HepG2 (cell line): ENCODE measurements around the gene CENATAC. TPM values are rescaled to one million over a fixed set of nuclear protein-coding genes. Genes with fewer than 3 reads are reported as not detected.
A peak's percentile ranks its signal among the peaks of the same experiment; 100 is the strongest.

Experiments
- EEA1 ChIP-seq: sonication (generic); formaldehyde crosslinking; IDR thresholded peaks from 2 replicates; pipeline ENCODE4 v1.5.1; 2020; ENCODE audit warnings: mild to moderate bottlenecking, missing genetic modification reagents, borderline replicate concordance
- ERF ChIP-seq: IDR thresholded peaks from 2 replicates; pipeline ENCODE4 v1.6.1; 2018; ENCODE audit warnings: missing biosample characterization, missing genetic modification reagents
- POLR2AphosphoS5 ChIP-seq: IDR thresholded peaks from 2 replicates; pipeline ENCODE4 v1.6.1; 2012; ENCODE audit warnings: low read depth, low read length
- SAP130 ChIP-seq: IDR thresholded peaks from 2 replicates; pipeline ENCODE4 v1.6.1; 2016; ENCODE audit warnings: low read depth
- SNAPC2 ChIP-seq: sonication (generic); formaldehyde crosslinking; IDR thresholded peaks from 2 replicates; pipeline ENCODE4 v1.8.1; 2022; ENCODE audit warnings: mild to moderate bottlenecking, missing genetic modification reagents
- ZNF747 ChIP-seq: sonication (generic); formaldehyde crosslinking; IDR thresholded peaks from 2 replicates; pipeline ENCODE4 v1.8.1; 2023; ENCODE audit warnings: missing genetic modification reagents, mild to moderate bottlenecking, borderline replicate concordance
- polyA plus RNA-seq, 8 experiments: library from polyadenylated mRNA; depleted of rRNA in 3 of 8; stranded (reverse) in 7 of 8; unstranded in 1 of 8; fragments of >200 nt; fragmentation: Illumina TruSeq in 4 of 8; extraction: Trizol in 4 of 8; gene quantifications; 2 replicates each; pipeline versions ENCODE4 v1.2.1 to v1.2.3, GENCODE V29; 2011 to 2016; ENCODE audit warnings: low read depth in 4 of 8, missing spikeins in 1 of 8, mixed read lengths in 1 of 8; ENCODE audit not compliant: insufficient read depth in 1 of 8
- total RNA-seq, 5 experiments: library from RNA; depleted of rRNA; stranded (reverse); fragments of >200 nt; fragmentation: Illumina TruSeq; extraction: Trizol; gene quantifications; 2 replicates each; pipeline ENCODE4 v1.2.3, GENCODE V29; 2016; ENCODE audit warnings: low read depth in 1 of 5
- TF ChIP-seq, protein P1 (sequence below): sonication (generic); formaldehyde crosslinking; IDR thresholded peaks from 2 replicates; pipeline ENCODE4 v1.4.0; 2020; ENCODE audit warnings: missing genetic modification reagents, borderline replicate concordance
- TF ChIP-seq, protein P2 (sequence below): sonication (generic); formaldehyde crosslinking; IDR thresholded peaks from 2 replicates; pipeline ENCODE4 v1.4.0; 2020; ENCODE audit warnings: missing genetic modification reagents, mild to moderate bottlenecking, borderline replicate concordance
- TF ChIP-seq, protein P3 (sequence below): sonication (generic); formaldehyde crosslinking; IDR thresholded peaks from 2 replicates; pipeline ENCODE4 v1.5.1; 2020; ENCODE audit warnings: mild to moderate bottlenecking, missing genetic modification reagents, moderate library complexity
- TF ChIP-seq, protein P4 (sequence below): sonication (generic); formaldehyde crosslinking; IDR thresholded peaks from 2 replicates; pipeline ENCODE4 v1.8.0; 2022; ENCODE audit warnings: mild to moderate bottlenecking, missing genetic modification reagents, moderate library complexity
- TF ChIP-seq, protein P5 (sequence below): sonication (generic); formaldehyde crosslinking; IDR thresholded peaks from 2 replicates; pipeline ENCODE4 v1.4.0; 2020; ENCODE audit warnings: missing genetic modification reagents

CENATAC gene
- total and polyA plus RNA-seq, 2 of the 13 experiments (the other 11 are each of a cell fraction or from before 2014, with no cell fraction given), result 21.7 to 25.0 TPM

DNA sequence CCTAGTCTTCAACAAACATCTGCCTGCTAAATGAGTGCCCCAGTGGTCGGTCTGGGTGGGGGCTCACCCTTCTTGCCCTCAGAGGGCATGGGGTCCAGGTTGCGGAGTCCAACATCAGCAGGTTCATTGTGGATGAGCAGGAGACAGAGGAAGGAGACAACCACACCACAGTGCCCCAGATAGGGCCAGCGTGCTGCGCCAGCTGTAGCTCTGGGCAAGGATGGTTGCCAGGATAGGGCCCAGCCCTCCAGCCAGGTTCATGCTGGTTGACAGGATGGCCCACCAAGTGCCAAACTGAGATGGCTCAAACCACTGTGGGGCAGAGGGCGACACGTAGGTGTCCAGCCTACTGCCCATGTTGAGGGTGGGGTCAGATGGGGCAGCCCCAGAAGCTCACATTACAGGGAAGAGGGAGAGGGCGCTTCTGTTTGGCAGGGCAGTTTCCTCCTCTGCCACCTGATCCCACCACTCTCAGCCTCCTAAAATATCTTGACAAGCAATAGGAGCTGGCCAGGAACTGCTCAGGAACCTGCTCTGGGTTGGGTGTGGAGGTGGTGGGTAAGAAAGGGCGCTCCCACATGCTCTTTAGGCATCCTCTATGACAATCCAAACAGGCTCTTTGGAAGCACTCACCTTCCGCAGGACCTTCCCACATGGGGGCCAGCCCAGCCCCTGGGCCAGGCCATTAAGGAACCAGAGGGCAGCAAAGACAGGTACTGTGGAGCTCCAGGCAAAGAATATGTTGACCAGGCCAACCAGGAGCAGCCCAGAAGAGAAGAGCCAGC lies 29.8 kb downstream of the CENATAC start (continued):
- TF ChIP-seq, protein P1, sequence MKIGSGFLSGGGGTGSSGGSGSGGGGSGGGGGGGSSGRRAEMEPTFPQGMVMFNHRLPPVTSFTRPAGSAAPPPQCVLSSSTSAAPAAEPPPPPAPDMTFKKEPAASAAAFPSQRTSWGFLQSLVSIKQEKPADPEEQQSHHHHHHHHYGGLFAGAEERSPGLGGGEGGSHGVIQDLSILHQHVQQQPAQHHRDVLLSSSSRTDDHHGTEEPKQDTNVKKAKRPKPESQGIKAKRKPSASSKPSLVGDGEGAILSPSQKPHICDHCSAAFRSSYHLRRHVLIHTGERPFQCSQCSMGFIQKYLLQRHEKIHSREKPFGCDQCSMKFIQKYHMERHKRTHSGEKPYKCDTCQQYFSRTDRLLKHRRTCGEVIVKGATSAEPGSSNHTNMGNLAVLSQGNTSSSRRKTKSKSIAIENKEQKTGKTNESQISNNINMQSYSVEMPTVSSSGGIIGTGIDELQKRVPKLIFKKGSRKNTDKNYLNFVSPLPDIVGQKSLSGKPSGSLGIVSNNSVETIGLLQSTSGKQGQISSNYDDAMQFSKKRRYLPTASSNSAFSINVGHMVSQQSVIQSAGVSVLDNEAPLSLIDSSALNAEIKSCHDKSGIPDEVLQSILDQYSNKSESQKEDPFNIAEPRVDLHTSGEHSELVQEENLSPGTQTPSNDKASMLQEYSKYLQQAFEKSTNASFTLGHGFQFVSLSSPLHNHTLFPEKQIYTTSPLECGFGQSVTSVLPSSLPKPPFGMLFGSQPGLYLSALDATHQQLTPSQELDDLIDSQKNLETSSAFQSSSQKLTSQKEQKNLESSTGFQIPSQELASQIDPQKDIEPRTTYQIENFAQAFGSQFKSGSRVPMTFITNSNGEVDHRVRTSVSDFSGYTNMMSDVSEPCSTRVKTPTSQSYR (CRISPR knock-in tag), result no peak
- TF ChIP-seq SAP130 (CRISPR knock-in tag), result no peak
- TF ChIP-seq EEA1 (CRISPR knock-in tag), result 0 out of 2 replicates have a peak, but pooled peaks have one; percentile 34
- no peak for TF ChIP-seq ERF (CRISPR knock-in tag)
- TF ChIP-seq, protein P2, sequence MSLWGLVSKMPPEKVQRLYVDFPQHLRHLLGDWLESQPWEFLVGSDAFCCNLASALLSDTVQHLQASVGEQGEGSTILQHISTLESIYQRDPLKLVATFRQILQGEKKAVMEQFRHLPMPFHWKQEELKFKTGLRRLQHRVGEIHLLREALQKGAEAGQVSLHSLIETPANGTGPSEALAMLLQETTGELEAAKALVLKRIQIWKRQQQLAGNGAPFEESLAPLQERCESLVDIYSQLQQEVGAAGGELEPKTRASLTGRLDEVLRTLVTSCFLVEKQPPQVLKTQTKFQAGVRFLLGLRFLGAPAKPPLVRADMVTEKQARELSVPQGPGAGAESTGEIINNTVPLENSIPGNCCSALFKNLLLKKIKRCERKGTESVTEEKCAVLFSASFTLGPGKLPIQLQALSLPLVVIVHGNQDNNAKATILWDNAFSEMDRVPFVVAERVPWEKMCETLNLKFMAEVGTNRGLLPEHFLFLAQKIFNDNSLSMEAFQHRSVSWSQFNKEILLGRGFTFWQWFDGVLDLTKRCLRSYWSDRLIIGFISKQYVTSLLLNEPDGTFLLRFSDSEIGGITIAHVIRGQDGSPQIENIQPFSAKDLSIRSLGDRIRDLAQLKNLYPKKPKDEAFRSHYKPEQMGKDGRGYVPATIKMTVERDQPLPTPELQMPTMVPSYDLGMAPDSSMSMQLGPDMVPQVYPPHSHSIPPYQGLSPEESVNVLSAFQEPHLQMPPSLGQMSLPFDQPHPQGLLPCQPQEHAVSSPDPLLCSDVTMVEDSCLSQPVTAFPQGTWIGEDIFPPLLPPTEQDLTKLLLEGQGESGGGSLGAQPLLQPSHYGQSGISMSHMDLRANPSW (CRISPR knock-in tag), result no peak
- TF ChIP-seq, protein P3, sequence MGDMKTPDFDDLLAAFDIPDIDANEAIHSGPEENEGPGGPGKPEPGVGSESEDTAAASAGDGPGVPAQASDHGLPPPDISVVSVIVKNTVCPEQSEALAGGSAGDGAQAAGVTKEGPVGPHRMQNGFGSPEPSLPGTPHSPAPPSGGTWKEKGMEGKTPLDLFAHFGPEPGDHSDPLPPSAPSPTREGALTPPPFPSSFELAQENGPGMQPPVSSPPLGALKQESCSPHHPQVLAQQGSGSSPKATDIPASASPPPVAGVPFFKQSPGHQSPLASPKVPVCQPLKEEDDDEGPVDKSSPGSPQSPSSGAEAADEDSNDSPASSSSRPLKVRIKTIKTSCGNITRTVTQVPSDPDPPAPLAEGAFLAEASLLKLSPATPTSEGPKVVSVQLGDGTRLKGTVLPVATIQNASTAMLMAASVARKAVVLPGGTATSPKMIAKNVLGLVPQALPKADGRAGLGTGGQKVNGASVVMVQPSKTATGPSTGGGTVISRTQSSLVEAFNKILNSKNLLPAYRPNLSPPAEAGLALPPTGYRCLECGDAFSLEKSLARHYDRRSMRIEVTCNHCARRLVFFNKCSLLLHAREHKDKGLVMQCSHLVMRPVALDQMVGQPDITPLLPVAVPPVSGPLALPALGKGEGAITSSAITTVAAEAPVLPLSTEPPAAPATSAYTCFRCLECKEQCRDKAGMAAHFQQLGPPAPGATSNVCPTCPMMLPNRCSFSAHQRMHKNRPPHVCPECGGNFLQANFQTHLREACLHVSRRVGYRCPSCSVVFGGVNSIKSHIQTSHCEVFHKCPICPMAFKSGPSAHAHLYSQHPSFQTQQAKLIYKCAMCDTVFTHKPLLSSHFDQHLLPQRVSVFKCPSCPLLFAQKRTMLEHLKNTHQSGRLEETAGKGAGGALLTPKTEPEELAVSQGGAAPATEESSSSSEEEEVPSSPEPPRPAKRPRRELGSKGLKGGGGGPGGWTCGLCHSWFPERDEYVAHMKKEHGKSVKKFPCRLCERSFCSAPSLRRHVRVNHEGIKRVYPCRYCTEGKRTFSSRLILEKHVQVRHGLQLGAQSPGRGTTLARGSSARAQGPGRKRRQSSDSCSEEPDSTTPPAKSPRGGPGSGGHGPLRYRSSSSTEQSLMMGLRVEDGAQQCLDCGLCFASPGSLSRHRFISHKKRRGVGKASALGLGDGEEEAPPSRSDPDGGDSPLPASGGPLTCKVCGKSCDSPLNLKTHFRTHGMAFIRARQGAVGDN, result peak; percentile 53; the same call in 1 of the 2 replicates
- TF ChIP-seq POLR2AphosphoS5, result no peak
- TF ChIP-seq ZNF747 (CRISPR knock-in tag), result no peak
- TF ChIP-seq, protein P4, sequence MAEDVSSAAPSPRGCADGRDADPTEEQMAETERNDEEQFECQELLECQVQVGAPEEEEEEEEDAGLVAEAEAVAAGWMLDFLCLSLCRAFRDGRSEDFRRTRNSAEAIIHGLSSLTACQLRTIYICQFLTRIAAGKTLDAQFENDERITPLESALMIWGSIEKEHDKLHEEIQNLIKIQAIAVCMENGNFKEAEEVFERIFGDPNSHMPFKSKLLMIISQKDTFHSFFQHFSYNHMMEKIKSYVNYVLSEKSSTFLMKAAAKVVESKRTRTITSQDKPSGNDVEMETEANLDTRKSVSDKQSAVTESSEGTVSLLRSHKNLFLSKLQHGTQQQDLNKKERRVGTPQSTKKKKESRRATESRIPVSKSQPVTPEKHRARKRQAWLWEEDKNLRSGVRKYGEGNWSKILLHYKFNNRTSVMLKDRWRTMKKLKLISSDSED (CRISPR knock-in tag), result no peak
- 0 out of 2 replicates have a peak, but pooled peaks have one; percentile 39 for TF ChIP-seq SNAPC2
- TF ChIP-seq, protein P5, sequence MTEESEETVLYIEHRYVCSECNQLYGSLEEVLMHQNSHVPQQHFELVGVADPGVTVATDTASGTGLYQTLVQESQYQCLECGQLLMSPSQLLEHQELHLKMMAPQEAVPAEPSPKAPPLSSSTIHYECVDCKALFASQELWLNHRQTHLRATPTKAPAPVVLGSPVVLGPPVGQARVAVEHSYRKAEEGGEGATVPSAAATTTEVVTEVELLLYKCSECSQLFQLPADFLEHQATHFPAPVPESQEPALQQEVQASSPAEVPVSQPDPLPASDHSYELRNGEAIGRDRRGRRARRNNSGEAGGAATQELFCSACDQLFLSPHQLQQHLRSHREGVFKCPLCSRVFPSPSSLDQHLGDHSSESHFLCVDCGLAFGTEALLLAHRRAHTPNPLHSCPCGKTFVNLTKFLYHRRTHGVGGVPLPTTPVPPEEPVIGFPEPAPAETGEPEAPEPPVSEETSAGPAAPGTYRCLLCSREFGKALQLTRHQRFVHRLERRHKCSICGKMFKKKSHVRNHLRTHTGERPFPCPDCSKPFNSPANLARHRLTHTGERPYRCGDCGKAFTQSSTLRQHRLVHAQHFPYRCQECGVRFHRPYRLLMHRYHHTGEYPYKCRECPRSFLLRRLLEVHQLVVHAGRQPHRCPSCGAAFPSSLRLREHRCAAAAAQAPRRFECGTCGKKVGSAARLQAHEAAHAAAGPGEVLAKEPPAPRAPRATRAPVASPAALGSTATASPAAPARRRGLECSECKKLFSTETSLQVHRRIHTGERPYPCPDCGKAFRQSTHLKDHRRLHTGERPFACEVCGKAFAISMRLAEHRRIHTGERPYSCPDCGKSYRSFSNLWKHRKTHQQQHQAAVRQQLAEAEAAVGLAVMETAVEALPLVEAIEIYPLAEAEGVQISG (CRISPR knock-in tag), result 0 out of 2 replicates have a peak, but pooled peaks have one; percentile 6
